ENCODE results near the gene GRIK5.

GRIK5 gene

GRCh38 chr19:42076380-42076944 lies 6.5 kb upstream of the GRIK5 start:
- H3K9me3 ChIP-seq (ENCODE audit: control insufficient read depth in 1 of 2, low read length in 2 of 2), result no peaks in the 10 kb centered on the region
- peak overlapping the region; percentile 86 to 91 for H3K4me3 ChIP-seq (ENCODE audit: low read depth in 1 of 2, low read length in 2 of 2)
- peaks cover 24 to 32% of the 10 kb centered on the region in 2 donors for H3K36me3 ChIP-seq (ENCODE audit: control insufficient read depth in 1 of 2, insufficient read depth in 2 of 2, low read length in 2 of 2)
- peaks cover 17 to 18% of the 10 kb centered on the region in 2 donors for H3K4me1 ChIP-seq (ENCODE audit: control insufficient read depth in 1 of 2, insufficient read depth in 2 of 2, low read length in 2 of 2)
- H3K27me3 ChIP-seq (ENCODE audit: control insufficient read depth in 1 of 2, insufficient read depth in 2 of 2, low read length in 2 of 2), result no peaks in the 10 kb centered on the region
- peak overlapping the region; percentile 87 for H3K27ac ChIP-seq (ENCODE audit: low read depth, low read length)
- peak overlapping the region; percentile 87 to 90 for H3K9ac ChIP-seq (ENCODE audit: low read depth in 1 of 2, low read length in 2 of 2)

DNA sequence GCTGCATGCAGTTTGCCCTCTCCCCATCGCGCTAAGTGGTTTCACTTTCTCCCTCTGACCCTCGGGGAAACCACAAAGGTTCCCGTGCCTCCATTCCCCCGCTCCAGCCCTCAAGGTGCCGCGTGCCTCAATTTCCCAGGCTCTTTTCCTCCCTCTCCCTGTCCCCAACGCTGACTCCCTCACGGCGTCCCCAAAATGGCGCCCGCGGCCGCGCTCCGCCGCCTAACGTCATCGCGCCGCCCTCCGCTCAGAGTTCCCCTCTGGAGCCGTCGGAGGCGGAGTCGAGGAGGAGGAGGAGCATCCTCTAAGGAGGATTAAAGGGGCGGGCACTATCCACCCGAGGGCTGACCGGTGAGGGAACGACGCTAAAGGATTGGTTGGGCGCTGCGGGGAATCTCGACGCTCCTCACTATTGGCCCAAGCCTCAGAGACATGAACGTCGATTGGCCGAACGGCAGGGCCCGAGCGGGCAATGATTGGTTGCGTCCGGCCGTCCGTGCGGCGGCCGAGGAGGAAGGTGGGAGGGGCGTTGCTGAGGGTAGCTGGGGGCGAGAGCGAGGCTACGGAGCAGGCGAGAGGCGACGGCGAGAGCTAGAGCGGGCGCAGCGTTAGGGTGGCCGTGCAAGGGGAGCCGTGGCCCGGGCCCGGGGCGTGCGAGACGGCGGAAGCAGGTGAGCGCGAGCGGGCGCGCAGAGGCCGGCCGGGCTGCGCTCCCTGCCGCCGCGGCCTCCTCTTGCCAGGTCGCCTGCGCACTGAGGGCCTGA lies 5.8 kb upstream of the GRIK5 start, which contains the start of gene ZNF574:
Gene ZNF574, plus strand, starts transcription at position 551 of the 764 bp plus-strand sequence. CDS start 2,441 bp downstream, outside the sequence.
- H3K4me3 ChIP-seq (ENCODE audit: low read depth in 1 of 2, low read length in 2 of 2), result peak within 1 kb of the TSS; percentile 91 to 92
- H3K4me1 ChIP-seq (ENCODE audit: control insufficient read depth in 1 of 2, insufficient read depth in 2 of 2, low read length in 2 of 2), result peaks cover 14 to 18% of the 10 kb centered on the region in 2 donors
- H3K27me3 ChIP-seq (ENCODE audit: control insufficient read depth in 1 of 2, insufficient read depth in 2 of 2, low read length in 2 of 2), result no peaks in the 10 kb centered on the region
- H3K27ac ChIP-seq (ENCODE audit: low read depth, low read length), result peak within 1 kb of the TSS; percentile 96
- peaks cover 21 to 26% of the 10 kb centered on the region in 2 donors for H3K36me3 ChIP-seq (ENCODE audit: control insufficient read depth in 1 of 2, insufficient read depth in 2 of 2, low read length in 2 of 2)
- no peaks in the 10 kb centered on the region for H3K9me3 ChIP-seq (ENCODE audit: control insufficient read depth in 1 of 2, low read length in 2 of 2)
- peak within 1 kb of the TSS; percentile 99 for H3K9ac ChIP-seq (ENCODE audit: low read depth in 1 of 2, low read length in 2 of 2)

- peak overlapping the region; percentile 99 for H3K9ac ChIP-seq (ENCODE audit: low read depth in 1 of 2, low read length in 2 of 2)
- no peaks in the 10 kb centered on the region for H3K27me3 ChIP-seq (ENCODE audit: control insufficient read depth in 1 of 2, insufficient read depth in 2 of 2, low read length in 2 of 2)
- H3K36me3 ChIP-seq (ENCODE audit: control insufficient read depth in 1 of 2, insufficient read depth in 2 of 2, low read length in 2 of 2), result peaks cover 18 to 21% of the 10 kb centered on the region in 2 donors
- peak overlapping the region; percentile 86 to 92 for H3K4me3 ChIP-seq (ENCODE audit: low read depth in 1 of 2, low read length in 2 of 2)
- peak overlapping the region; percentile 96 for H3K27ac ChIP-seq (ENCODE audit: low read depth, low read length)
- no peaks in the 10 kb centered on the region for H3K9me3 ChIP-seq (ENCODE audit: control insufficient read depth in 1 of 2, low read length in 2 of 2)
- H3K4me1 ChIP-seq (ENCODE audit: control insufficient read depth in 1 of 2, insufficient read depth in 2 of 2, low read length in 2 of 2), result peaks cover 14 to 18% of the 10 kb centered on the region in 2 donors
Observed at GRCh38 chr19:42075364-42075615, 5.3 kb upstream of the GRIK5 start.

DNA sequence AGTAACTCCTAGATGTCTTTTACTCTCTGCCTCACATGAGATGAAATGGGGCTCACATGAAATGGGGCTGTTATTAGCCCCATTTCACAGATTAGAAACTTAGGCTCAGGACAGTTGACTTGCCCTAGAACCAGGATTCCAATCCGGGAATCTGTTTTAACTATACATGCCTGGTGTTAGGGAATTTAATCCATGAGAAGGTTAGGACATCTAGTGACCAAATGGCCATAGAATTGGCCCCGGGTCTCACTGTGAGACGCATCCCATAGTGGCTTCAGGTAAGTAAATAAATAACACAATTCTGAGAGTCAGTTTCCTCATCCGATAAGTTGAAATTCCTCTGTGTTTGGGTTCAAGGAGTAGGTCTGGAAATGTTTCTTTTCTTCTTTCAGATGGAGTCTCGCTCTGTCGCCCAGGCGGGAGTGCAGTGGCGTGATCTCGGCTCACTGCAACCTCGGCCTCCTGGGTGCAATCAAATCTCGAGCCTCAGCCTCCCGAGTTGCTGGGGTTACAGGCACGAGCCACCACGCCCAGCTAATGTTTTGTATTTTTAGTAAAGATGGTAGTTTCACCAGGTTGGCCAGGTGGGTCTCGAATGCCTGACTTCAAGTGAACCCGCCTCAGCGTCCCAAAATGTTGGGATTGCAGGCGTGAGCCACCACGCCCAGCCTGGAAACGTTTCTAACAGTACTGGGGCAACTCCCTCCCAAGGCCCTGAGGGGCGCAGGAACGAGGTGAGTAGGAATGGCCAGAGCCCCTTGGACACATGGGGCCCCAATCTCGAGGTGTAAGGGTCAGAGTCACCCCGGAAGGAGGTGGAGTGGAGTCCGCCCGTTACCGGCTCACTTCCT lies 4.7 kb upstream of the GRIK5 start:
- no peaks in the 10 kb centered on the region for H3K9me3 ChIP-seq (ENCODE audit: control insufficient read depth in 1 of 2, low read length in 2 of 2)
- peak overlapping the region; percentile 86 to 92 for H3K4me3 ChIP-seq (ENCODE audit: low read depth in 1 of 2, low read length in 2 of 2)
- peak overlapping the region; percentile 99 for H3K9ac ChIP-seq (ENCODE audit: low read depth in 1 of 2, low read length in 2 of 2)
- no peaks in the 10 kb centered on the region for H3K27me3 ChIP-seq (ENCODE audit: control insufficient read depth in 1 of 2, insufficient read depth in 2 of 2, low read length in 2 of 2)
- peaks cover 14 to 18% of the 10 kb centered on the region in 2 donors for H3K4me1 ChIP-seq (ENCODE audit: control insufficient read depth in 1 of 2, insufficient read depth in 2 of 2, low read length in 2 of 2)
- H3K27ac ChIP-seq (ENCODE audit: low read depth, low read length), result peak overlapping the region; percentile 96
- H3K36me3 ChIP-seq (ENCODE audit: control insufficient read depth in 1 of 2, insufficient read depth in 2 of 2, low read length in 2 of 2), result peaks cover 14 to 15% of the 10 kb centered on the region in 2 donors

DNA sequence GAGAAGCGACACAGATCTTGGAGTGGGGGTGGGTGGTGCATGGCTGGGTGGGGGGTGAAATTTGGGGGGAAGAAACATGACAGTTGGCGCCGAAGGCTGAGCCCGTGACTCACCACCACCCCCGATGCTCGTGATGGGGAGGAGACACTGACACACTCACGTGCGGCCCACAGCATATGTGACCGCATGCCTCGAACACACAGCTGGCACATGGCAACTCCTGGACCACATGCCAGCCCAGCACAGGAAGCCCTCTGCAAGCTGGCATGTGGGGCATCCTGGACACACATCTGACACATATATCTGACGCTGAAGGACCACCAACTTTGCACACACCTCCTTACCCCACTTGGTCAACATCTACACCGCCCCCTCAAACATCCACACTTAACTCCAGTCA lies 1.2 kb upstream of the GRIK5 start:
- Histone ChIP-seq H3K4me3 (ENCODE audit: low read depth in 1 of 2, low read length in 2 of 2) (no peak overlapping the region), H3K9ac (ENCODE audit: low read depth in 1 of 2, low read length in 2 of 2) (no peak overlapping the region), H3K27me3 (ENCODE audit: control insufficient read depth in 1 of 2, insufficient read depth in 2 of 2, low read length in 2 of 2) (peaks cover 16 to 22% of the 10 kb centered on the region in 2 donors), H3K4me1 (ENCODE audit: control insufficient read depth in 1 of 2, insufficient read depth in 2 of 2, low read length in 2 of 2) (peaks cover 0 to 5% of the 10 kb centered on the region in 2 donors), H3K9me3 (ENCODE audit: control insufficient read depth in 1 of 2, low read length in 2 of 2) (no peaks in the 10 kb centered on the region), H3K36me3 (ENCODE audit: control insufficient read depth in 1 of 2, insufficient read depth in 2 of 2, low read length in 2 of 2) (no peaks in the 10 kb centered on the region), H3K27ac (ENCODE audit: low read depth, low read length) (no peak overlapping the region)

DNA sequence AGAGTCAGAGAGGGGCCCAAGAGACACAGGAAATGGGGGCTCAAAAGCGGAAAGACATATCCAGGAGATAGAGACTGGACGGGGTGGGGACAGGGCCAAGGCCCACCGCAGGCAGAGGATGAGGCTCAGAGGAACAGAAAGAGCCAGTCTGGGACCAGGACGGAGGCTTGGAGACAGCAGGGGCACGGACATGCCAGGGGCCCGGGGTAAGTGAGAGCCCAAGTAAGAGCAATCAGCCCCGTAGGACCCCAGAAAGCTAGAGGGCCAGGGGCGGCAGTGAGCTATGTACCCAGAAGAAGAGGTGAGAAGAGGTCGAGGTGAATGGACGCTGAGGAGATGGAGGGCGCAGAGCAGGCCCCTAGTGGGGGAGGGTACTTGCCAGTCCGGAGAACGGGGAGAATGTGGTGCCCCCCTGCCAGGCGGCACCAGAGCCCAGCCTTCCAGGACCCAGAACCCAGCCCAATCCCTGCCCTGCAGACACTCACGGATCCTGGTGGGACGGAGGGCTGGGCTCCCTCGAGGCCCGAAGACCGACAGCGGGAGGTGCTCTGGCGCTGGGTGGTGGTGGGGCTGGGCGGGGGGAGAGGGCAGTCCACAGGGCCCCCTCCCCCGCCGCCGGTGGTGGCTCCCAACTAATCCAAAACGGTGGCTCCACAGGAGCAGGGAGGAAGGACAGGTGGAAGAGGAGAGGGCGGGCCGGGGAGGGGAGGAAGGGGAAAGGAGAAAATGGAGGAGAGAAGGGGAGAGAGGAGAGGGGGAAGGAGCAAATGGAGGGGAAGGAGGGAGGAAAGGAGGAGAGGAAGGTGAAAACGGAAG lies 1.0 kb downstream of the GRIK5 start:
- H3K9me3 ChIP-seq (ENCODE audit: control insufficient read depth in 1 of 2, low read length in 2 of 2), result no peaks in the 10 kb centered on the region
- H3K27me3 ChIP-seq (ENCODE audit: control insufficient read depth in 1 of 2, insufficient read depth in 2 of 2, low read length in 2 of 2), result peaks cover 16 to 25% of the 10 kb centered on the region in 2 donors
- no peak overlapping the region for H3K4me3 ChIP-seq (ENCODE audit: low read depth in 1 of 2, low read length in 2 of 2)
- peak overlapping the region in 1 of 2 donors; percentile 18 for H3K9ac ChIP-seq (ENCODE audit: low read depth in 1 of 2, low read length in 2 of 2)
- H3K27ac ChIP-seq (ENCODE audit: low read depth, low read length), result no peak overlapping the region
- H3K4me1 ChIP-seq (ENCODE audit: control insufficient read depth in 1 of 2, insufficient read depth in 2 of 2, low read length in 2 of 2), result no peaks in the 10 kb centered on the region
- no peaks in the 10 kb centered on the region for H3K36me3 ChIP-seq (ENCODE audit: control insufficient read depth in 1 of 2, insufficient read depth in 2 of 2, low read length in 2 of 2)

DNA sequence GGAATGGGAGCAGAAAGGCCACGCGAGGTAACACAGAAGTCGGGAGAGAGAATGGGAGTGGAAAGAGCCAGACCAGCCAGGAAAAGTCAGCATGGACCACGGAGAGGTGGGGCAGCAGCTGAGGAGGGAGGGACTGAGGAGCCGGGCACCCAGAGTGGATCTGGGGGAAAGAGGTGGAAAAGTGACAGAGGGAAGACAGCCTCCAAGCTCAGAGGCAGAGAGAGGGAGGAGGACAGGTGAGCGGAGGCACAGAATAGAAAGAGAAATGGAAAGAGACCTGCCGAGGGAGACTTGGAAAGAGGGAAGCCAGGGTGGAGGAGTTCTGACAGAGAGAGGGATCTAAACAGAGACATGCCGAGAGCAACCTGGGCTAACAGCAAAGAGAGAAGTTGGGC lies 1.6 kb downstream of the GRIK5 start:
- no peak overlapping the region for H3K4me3 ChIP-seq (ENCODE audit: low read depth in 1 of 2, low read length in 2 of 2)
- H3K9ac ChIP-seq (ENCODE audit: low read depth in 1 of 2, low read length in 2 of 2), result no peak overlapping the region
- H3K4me1 ChIP-seq (ENCODE audit: control insufficient read depth in 1 of 2, insufficient read depth in 2 of 2, low read length in 2 of 2), result no peaks in the 10 kb centered on the region
- H3K27me3 ChIP-seq (ENCODE audit: control insufficient read depth in 1 of 2, insufficient read depth in 2 of 2, low read length in 2 of 2), result peaks cover 16 to 25% of the 10 kb centered on the region in 2 donors
- no peaks in the 10 kb centered on the region for H3K36me3 ChIP-seq (ENCODE audit: control insufficient read depth in 1 of 2, insufficient read depth in 2 of 2, low read length in 2 of 2)
- no peaks in the 10 kb centered on the region for H3K9me3 ChIP-seq (ENCODE audit: control insufficient read depth in 1 of 2, low read length in 2 of 2)
- H3K27ac ChIP-seq (ENCODE audit: low read depth, low read length), result no peak overlapping the region

- H3K9ac ChIP-seq (ENCODE audit: low read depth in 1 of 2, low read length in 2 of 2), result no peak overlapping the region
- H3K27ac ChIP-seq (ENCODE audit: low read depth, low read length), result no peak overlapping the region
- no peak overlapping the region for H3K4me3 ChIP-seq (ENCODE audit: low read depth in 1 of 2, low read length in 2 of 2)
- H3K36me3 ChIP-seq (ENCODE audit: control insufficient read depth in 1 of 2, insufficient read depth in 2 of 2, low read length in 2 of 2), result no peaks in the 10 kb centered on the region
- no peaks in the 10 kb centered on the region for H3K9me3 ChIP-seq (ENCODE audit: control insufficient read depth in 1 of 2, low read length in 2 of 2)
- H3K4me1 ChIP-seq (ENCODE audit: control insufficient read depth in 1 of 2, insufficient read depth in 2 of 2, low read length in 2 of 2), result no peaks in the 10 kb centered on the region
- peaks cover 16 to 25% of the 10 kb centered on the region in 2 donors for H3K27me3 ChIP-seq (ENCODE audit: control insufficient read depth in 1 of 2, insufficient read depth in 2 of 2, low read length in 2 of 2)
Observed at GRCh38 chr19:42067315-42067888, 2.6 kb downstream of the GRIK5 start.

DNA sequence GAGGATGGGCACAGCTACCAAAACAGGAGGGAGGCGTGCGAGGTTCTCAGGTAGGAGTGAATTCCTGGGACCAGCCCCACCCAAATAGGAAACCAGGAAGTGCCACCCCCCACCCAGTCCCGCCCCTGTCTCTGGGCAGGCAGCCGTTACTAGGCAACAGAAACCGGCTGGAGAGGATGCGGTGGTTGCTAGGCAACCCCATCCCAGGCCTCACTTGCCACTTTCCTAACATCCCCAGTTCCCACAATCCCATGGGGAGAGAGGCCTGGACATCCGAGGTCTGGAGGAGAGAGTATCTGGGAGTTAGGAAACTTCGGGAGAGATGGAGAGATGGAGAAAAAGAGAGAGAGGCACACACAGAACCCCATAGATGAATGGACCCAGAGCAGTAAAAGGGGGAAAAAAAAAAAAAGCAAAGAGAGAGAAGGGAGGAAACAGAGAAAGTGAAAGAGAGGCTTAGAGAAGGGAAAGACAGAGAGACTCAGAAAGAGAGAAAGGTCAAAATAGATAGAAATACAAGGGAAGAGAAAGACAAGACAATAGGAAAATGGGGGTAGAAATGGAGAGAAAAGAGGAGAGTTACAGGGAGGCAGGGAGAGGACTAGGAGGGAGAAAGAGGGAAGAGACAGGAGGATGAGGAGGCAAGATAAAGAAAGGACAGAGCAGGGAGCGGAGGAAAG lies 3.8 kb downstream of the GRIK5 start:
- Histone ChIP-seq H3K27me3 (ENCODE audit: control insufficient read depth in 1 of 2, insufficient read depth in 2 of 2, low read length in 2 of 2) (peaks cover 16 to 25% of the 10 kb centered on the region in 2 donors), H3K9ac (ENCODE audit: low read depth in 1 of 2, low read length in 2 of 2) (no peak overlapping the region), H3K4me3 (ENCODE audit: low read depth in 1 of 2, low read length in 2 of 2) (no peak overlapping the region), H3K4me1 (ENCODE audit: control insufficient read depth in 1 of 2, insufficient read depth in 2 of 2, low read length in 2 of 2) (no peaks in the 10 kb centered on the region), H3K27ac (ENCODE audit: low read depth, low read length) (no peak overlapping the region), H3K9me3 (ENCODE audit: control insufficient read depth in 1 of 2, low read length in 2 of 2) (no peaks in the 10 kb centered on the region), H3K36me3 (ENCODE audit: control insufficient read depth in 1 of 2, insufficient read depth in 2 of 2, low read length in 2 of 2) (no peaks in the 10 kb centered on the region)
